Activated naive CD4-positive, alpha-beta T cell treated with anti-CD3 and anti-CD28 coated beads, Interleukin-2, amount 50 U/mL, for 72 hours (primary cell): ENCODE data around the gene APOBEC3B. TPM values are rescaled to one million over a fixed set of nuclear protein-coding genes. Genes with fewer than 3 reads are reported as not detected.
"Not testable (repeated sequence)": the region's sequence is repeated elsewhere in the genome, so short reads cannot be mapped to it uniquely, and the experiment has no call there.

ENCODE experiments used
- ATAC-seq, 2 donors: fragments of 150-1000 bp; cut with Tn5 transposase; 2 replicates each; pipeline ENCODE4 v1.10.0; 2021; ENCODE audit warnings: mild to moderate bottlenecking in 2 of 2, moderate library complexity in 2 of 2
- DNase-seq, 2 donors: peaks; one replicate each; pipeline ENCODE4 v3.0.0; 2021 to 2022; ENCODE audit warnings: low spot score in 2 of 2
- H3K27ac Mint-ChIP-seq, 2 donors: one replicate each; pipeline ENCODE4 v1.8.0; 2022; ENCODE audit warnings: mild to moderate bottlenecking in 2 of 2, mixed read lengths in 2 of 2
- H3K36me3 Mint-ChIP-seq, 2 donors: one replicate each; pipeline ENCODE4 v1.8.0; 2022; ENCODE audit warnings: mixed read lengths in 2 of 2
- H3K9me3 Mint-ChIP-seq, 2 donors: one replicate each; pipeline ENCODE4 v1.8.0; 2022; ENCODE audit warnings: mixed read lengths in 2 of 2
- total RNA-seq, 2 donors: library from RNA; stranded (reverse); gene quantifications; one replicate each; pipeline ENCODE4 v1.2.3, GENCODE V29; 2022

APOBEC3B gene
- total RNA-seq, 2 donors from 2014 or later = 6.4 to 9.6 TPM

GRCh38 chr22:38957808-38958650 is 24.1 kb upstream of the APOBEC3B start:
- Mint-ChIP-seq H3K9me3 (no peaks in the 10 kb centered on the region), H3K27ac (no peak overlapping the region), H3K36me3 (no peaks in the 10 kb centered on the region)
- DNase-seq (no peak), ATAC-seq (no peak)

- not testable (repeated sequence) for H3K36me3 Mint-ChIP-seq, DNase-seq, H3K9me3 Mint-ChIP-seq, ATAC-seq
- peak overlapping the region in 1 of 2 donors; percentile 60 for H3K27ac Mint-ChIP-seq
Measured at GRCh38 chr22:38958651-38958943, 23.6 kb upstream of the APOBEC3B start.

GRCh38 chr22:38959590-38959989 is 22.6 kb upstream of the APOBEC3B start:
- DNase-seq = no peak

GRCh38 chr22:38960673-38961072 is 21.5 kb upstream of the APOBEC3B start:
- H3K36me3 Mint-ChIP-seq, H3K27ac Mint-ChIP-seq, DNase-seq, H3K9me3 Mint-ChIP-seq, ATAC-seq: not testable (repeated sequence)

More at GRCh38 chr22:38959590-38959989, 22.6 kb upstream of the APOBEC3B start:
- Mint-ChIP-seq H3K27ac (no peak overlapping the region), H3K9me3 (no peaks in the 10 kb centered on the region), H3K36me3 (no peaks in the 10 kb centered on the region)
- no peak for ATAC-seq

GRCh38 chr22:38963291-38963738 is 18.8 kb upstream of the APOBEC3B start:
- ATAC-seq = peak in 1 of 2 donors; percentile 26
- H3K27ac Mint-ChIP-seq = peak overlapping the region in 1 of 2 donors; percentile 22
- DNase-seq, H3K9me3 Mint-ChIP-seq, H3K36me3 Mint-ChIP-seq: not testable (repeated sequence)

- peak in 1 of 2 donors; percentile 45 for ATAC-seq
- H3K36me3 Mint-ChIP-seq = no peaks in the 10 kb centered on the region
- peak overlapping the region in 1 of 2 donors; percentile 22 for H3K27ac Mint-ChIP-seq
- no peaks in the 10 kb centered on the region for H3K9me3 Mint-ChIP-seq
- DNase-seq = no peak
Measured at GRCh38 chr22:38963872-38964271, 18.3 kb upstream of the APOBEC3B start.

GRCh38 chr22:38964306-38964705 is 17.8 kb upstream of the APOBEC3B start:
- Mint-ChIP-seq H3K36me3 (no peaks in the 10 kb centered on the region), H3K27ac (peak overlapping the region in 1 of 2 donors; percentile 22), H3K9me3 (no peaks in the 10 kb centered on the region)
- peak in 1 of 2 donors; percentile 6 for ATAC-seq
- no peak for DNase-seq

GRCh38 chr22:38964989-38965388 is 17.2 kb upstream of the APOBEC3B start:
- no peak for ATAC-seq
- Mint-ChIP-seq H3K9me3 (no peaks in the 10 kb centered on the region), H3K36me3 (no peaks in the 10 kb centered on the region), H3K27ac (no peak overlapping the region)
- no peak for DNase-seq

- Mint-ChIP-seq H3K27ac (no peak overlapping the region), H3K9me3 (no peaks in the 10 kb centered on the region), H3K36me3 (no peaks in the 10 kb centered on the region)
- no peak for DNase-seq
- no peak for ATAC-seq
Measured at GRCh38 chr22:38965614-38966379, 16.4 kb upstream of the APOBEC3B start.

- Mint-ChIP-seq H3K27ac (no peak overlapping the region), H3K9me3 (no peaks in the 10 kb centered on the region), H3K36me3 (no peaks in the 10 kb centered on the region)
- no peak for ATAC-seq
- DNase-seq = no peak
Measured at GRCh38 chr22:38966380-38966702, 15.8 kb upstream of the APOBEC3B start.

- H3K9me3 Mint-ChIP-seq = no peaks in the 10 kb centered on the region
- H3K27ac Mint-ChIP-seq = peak overlapping the region in 1 of 2 donors; percentile 86
Measured at GRCh38 chr22:38966942-38967341, 15.2 kb upstream of the APOBEC3B start.

GRCh38 chr22:38967451-38968450 is 14.4 kb upstream of the APOBEC3B start:
- no peak for ATAC-seq
- no peaks in the 10 kb centered on the region for H3K9me3 Mint-ChIP-seq

More at GRCh38 chr22:38966942-38967341, 15.2 kb upstream of the APOBEC3B start:
- ATAC-seq (no peak), DNase-seq (no peak)
- H3K36me3 Mint-ChIP-seq = no peaks in the 10 kb centered on the region

GRCh38 chr22:38968801-38969200 is 13.3 kb upstream of the APOBEC3B start:
- no peak for ATAC-seq
- DNase-seq = no peak
- no peaks in the 10 kb centered on the region for H3K36me3 Mint-ChIP-seq
- no peaks in the 10 kb centered on the region for H3K9me3 Mint-ChIP-seq
- H3K27ac Mint-ChIP-seq = no peak overlapping the region

More at GRCh38 chr22:38967451-38968450, 14.4 kb upstream of the APOBEC3B start:
- H3K36me3 Mint-ChIP-seq = no peaks in the 10 kb centered on the region
- DNase-seq = no peak
- no peak overlapping the region for H3K27ac Mint-ChIP-seq

GRCh38 chr22:38970551-38970950 is 11.6 kb upstream of the APOBEC3B start:
- Mint-ChIP-seq H3K27ac (no peak overlapping the region), H3K36me3 (no peaks in the 10 kb centered on the region), H3K9me3 (no peaks in the 10 kb centered on the region)
- ATAC-seq (no peak), DNase-seq (no peak)

GRCh38 chr22:38971202-38971601 is 10.9 kb upstream of the APOBEC3B start:
- no peaks in the 10 kb centered on the region for H3K36me3 Mint-ChIP-seq
- no peak for DNase-seq
- ATAC-seq = no peak
- H3K27ac Mint-ChIP-seq = no peak overlapping the region
- H3K9me3 Mint-ChIP-seq = no peaks in the 10 kb centered on the region

- peaks cover 0 to 1% of the 10 kb centered on the region in 2 donors for H3K36me3 Mint-ChIP-seq
- DNase-seq (no peak), ATAC-seq (no peak)
- no peaks in the 10 kb centered on the region for H3K9me3 Mint-ChIP-seq
- no peak overlapping the region for H3K27ac Mint-ChIP-seq
Measured at GRCh38 chr22:38971791-38972190, 10.4 kb upstream of the APOBEC3B start.
